GM20000 (cell line): Measurements from ENCODE around the gene RPL13.

Source experiments
- DNase-seq: peaks from one replicate; pipeline ENCODE4 v3.0.0; 2012; ENCODE audit warnings: low spot score
- CTCF ChIP-seq: IDR thresholded peaks from 2 replicates; pipeline ENCODE4 v1.5.1; 2012; ENCODE audit warnings: mild to moderate bottlenecking, control low read depth; ENCODE audit errors: extremely low read depth, missing control alignments

Gene RPL13

DNA sequence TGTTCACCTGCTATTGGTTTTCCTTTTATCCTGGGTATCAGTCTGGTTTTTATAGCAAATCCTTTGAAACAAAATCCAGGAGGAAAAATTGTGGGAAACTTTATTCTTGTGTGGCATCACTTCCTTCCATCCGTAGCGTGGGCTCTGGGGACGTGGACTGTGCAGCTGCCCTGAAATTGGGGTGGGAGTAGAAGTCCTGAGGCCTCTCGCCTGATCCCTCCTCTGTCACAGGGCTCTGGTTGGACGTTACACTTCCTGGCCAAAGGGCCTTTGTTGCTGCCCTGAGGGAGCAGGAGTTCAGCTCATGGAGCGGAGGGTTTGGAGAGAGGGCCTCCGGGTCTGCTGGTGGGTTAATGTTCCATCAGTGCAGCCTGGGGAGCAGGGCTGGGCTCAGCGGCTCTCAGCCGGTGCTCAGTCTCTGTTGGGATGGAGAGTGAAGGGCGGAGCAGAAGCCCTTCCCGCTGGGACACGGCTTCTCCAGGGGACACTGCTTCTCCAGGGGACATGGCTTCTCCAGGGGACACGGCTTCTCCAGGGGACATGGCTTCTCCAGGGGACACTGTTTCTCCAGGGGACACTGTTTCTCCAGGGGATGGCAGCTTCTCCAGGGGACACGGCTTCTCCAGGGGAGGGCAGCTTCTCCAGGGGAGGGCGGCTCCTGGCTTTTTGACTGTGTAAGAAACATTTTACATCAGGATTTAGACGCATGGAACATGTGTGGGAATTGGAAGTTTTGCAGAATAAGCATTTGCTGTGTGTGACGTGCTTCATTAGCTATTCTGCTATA, 15.2 kb upstream of the RPL13 start:
- DNase-seq, result no peak
- no peak for TF ChIP-seq CTCF

DNA sequence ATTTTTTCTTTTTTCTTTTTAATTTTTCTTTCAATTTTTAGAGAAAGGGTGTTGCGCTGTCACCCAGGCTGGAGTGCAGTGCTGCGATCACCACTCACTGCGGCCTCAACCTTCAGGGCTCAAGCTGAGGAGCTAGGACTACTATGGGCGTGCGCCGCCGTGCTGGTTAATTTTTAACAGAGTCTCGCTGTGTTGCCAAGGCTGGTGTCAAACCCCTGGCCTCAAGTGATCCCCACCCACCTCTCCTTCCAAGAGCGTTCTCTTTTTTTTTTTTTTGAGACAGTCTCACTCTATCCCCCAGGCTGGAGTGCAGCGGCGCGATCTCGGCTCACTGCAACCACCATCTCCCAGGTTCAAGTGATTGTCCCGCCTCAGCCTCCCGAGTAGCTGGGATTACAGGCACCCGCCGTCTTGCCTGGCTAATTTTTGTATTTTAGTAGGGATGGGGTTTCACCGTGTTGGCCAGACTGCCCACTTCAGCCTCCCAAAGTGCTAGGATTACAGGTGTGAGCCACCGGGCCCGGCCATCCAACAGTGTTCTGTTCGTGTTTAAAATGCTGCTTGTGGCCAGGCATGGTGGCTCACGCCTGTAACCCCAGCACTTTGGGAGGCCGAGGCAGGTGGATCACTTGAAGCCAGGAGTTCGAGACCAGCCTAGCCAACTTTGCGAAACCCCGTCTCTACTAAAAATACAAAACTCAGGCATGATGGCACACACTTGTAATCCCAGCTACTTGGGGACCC, 14.5 kb upstream of the RPL13 start:
- no peak for DNase-seq
- TF ChIP-seq CTCF, result no peak

- no peak for DNase-seq
- TF ChIP-seq CTCF, result no peak
Measured at GRCh38 chr16:89546781-89547180, 13.7 kb upstream of the RPL13 start.

- no peak for TF ChIP-seq CTCF
- DNase-seq, result no peak
Measured at GRCh38 chr16:89547291-89547690, 13.2 kb upstream of the RPL13 start.

DNA sequence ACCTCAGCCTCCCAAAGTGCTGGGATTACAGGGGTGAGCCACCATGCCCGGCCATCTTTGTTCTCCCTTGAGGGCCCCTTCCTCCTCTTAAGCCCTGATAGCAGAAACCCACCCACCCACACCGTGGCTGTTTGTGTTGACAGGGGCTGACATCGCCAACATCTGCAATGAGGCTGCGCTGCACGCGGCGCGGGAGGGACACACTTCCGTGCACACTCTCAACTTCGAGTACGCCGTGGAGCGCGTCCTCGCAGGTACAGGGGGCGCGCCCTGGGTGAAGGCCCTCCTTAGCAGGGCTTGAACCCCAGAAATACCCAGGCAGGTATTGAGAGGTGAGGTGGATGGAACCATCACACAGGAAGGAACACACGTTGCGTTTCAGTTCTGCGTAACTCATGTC, 12.6 kb upstream of the RPL13 start:
- no peak for TF ChIP-seq CTCF
- no peak for DNase-seq

- no peak for TF ChIP-seq CTCF
- no peak for DNase-seq
Measured at GRCh38 chr16:89548344-89549006, 12.0 kb upstream of the RPL13 start.
